Naive thymus-derived CD4-positive, alpha-beta T cell (primary cell): ENCODE results near the gene NGF. TPM values are rescaled to one million over a fixed set of nuclear protein-coding genes. Genes with fewer than 3 reads are reported as not detected.

ENCODE experiments used
- ATAC-seq: fragments of 150-1000 bp; cut with Tn5 transposase; 2 replicates; pipeline ENCODE4 v1.10.0; 2021; ENCODE audit warnings: mild to moderate bottlenecking, moderate library complexity
- CTCF ChIA-PET: fragments of 350-600 bp; sonication (Branson Sonifier 250); formaldehyde crosslinking; loops from one replicate; lab custom pipeline; 2021; ENCODE audit warnings: antibody characterized with exemption; lab: Charles Lee
- POLR2A ChIA-PET: fragments of 350-600 bp; sonication (Branson Sonifier 250); formaldehyde crosslinking; loops from one replicate; lab custom pipeline; 2021; ENCODE audit warnings: antibody characterized with exemption, inconsistent platforms; lab: Charles Lee
- DNase-seq, 9 donors: peaks; one replicate each; pipeline versions ENCODE4 v3.0.0 to v3.0.0-alpha.2; 2020 to 2022; ENCODE audit warnings: mixed read lengths in 1 of 9
- H3K27ac ChIP-seq: one replicate; pipeline ENCODE4 v1.7.0; 2013; ENCODE audit warnings: mild to moderate bottlenecking, low read depth, low read length, moderate library complexity
- H3K27me3 ChIP-seq, 2 donors: one replicate each; pipeline ENCODE4 v1.7.0; 2013; ENCODE audit warnings: low read length in 2 of 2, mild to moderate bottlenecking in 2 of 2, moderate library complexity in 2 of 2; ENCODE audit not compliant: control insufficient read depth in 2 of 2, insufficient read depth in 2 of 2
- H3K36me3 ChIP-seq, 3 experiments: 1 replicate in 2 of 3; 2 replicates in 1 of 3; pipeline ENCODE4 v1.7.0; 2013; ENCODE audit warnings: low read length in 3 of 3, mild to moderate bottlenecking in 3 of 3, moderate library complexity in 1 of 3; ENCODE audit not compliant: insufficient read depth in 3 of 3, control insufficient read depth in 2 of 3
- H3K4me1 ChIP-seq, 2 donors: one replicate each; pipeline ENCODE4 v1.7.0; 2013; ENCODE audit warnings: low read length in 2 of 2, mild to moderate bottlenecking in 2 of 2, moderate library complexity in 1 of 2; ENCODE audit not compliant: control insufficient read depth in 2 of 2, insufficient read depth in 2 of 2
- H3K4me3 ChIP-seq: 2 replicates; pipeline ENCODE4 v1.7.0; 2013; ENCODE audit warnings: mild to moderate bottlenecking, low read length
- H3K9me3 ChIP-seq, 3 experiments: 1 replicate in 2 of 3; 2 replicates in 1 of 3; pipeline ENCODE4 v1.7.0; 2013; ENCODE audit warnings: low read length in 3 of 3; ENCODE audit not compliant: control insufficient read depth in 2 of 3
- H3K27ac Mint-ChIP-seq, 9 donors: one replicate each; pipeline ENCODE4 v1.8.0; 2020 to 2022; ENCODE audit warnings: mixed read lengths in 9 of 9, mild to moderate bottlenecking in 8 of 9, moderate library complexity in 5 of 9, inconsistent platforms in 2 of 9
- H3K27me3 Mint-ChIP-seq, 5 donors: one replicate each; pipeline ENCODE4 v1.8.0; 2021 to 2022; ENCODE audit warnings: mixed read lengths in 5 of 5, mild to moderate bottlenecking in 1 of 5
- H3K36me3 Mint-ChIP-seq, 5 donors: one replicate each; pipeline ENCODE4 v1.8.0; 2020 to 2022; ENCODE audit warnings: mixed read lengths in 5 of 5, mild to moderate bottlenecking in 3 of 5, inconsistent platforms in 1 of 5
- H3K4me1 Mint-ChIP-seq, 7 donors: one replicate each; pipeline ENCODE4 v1.8.0; 2020 to 2022; ENCODE audit warnings: mixed read lengths in 7 of 7, mild to moderate bottlenecking in 3 of 7, inconsistent platforms in 1 of 7
- H3K4me3 Mint-ChIP-seq, 10 donors: one replicate each; pipeline ENCODE4 v1.8.0; 2020 to 2022; ENCODE audit warnings: mild to moderate bottlenecking in 10 of 10, mixed read lengths in 10 of 10, moderate library complexity in 6 of 10, inconsistent platforms in 2 of 10
- H3K9me3 Mint-ChIP-seq, 11 donors: one replicate each; pipeline ENCODE4 v1.8.0; 2020 to 2022; ENCODE audit warnings: mixed read lengths in 11 of 11, mild to moderate bottlenecking in 4 of 11, inconsistent platforms in 1 of 11, moderate library complexity in 1 of 11
- intact Hi-C, 2 donors: fragments of 100-400 bp; cut with micrococcal nuclease; formaldehyde crosslinking; loops; one replicate each; pipeline ENCODE4 v1.15.1; 2023
- polyA plus RNA-seq, 2 donors: library from polyadenylated mRNA; unstranded; fragments of 300-500 nt; fragmentation: Illumina TruSeq; gene quantifications; one replicate each; pipeline ENCODE4 v1.2.3, GENCODE V29; 2021
- total RNA-seq, 6 experiments: library from RNA in 5 of 6; stranded (reverse) in 5 of 6; gene quantifications; 1 replicate in 5 of 6; 2 replicates in 1 of 6; pipeline ENCODE4 v1.2.3 and lab custom pipeline; 2021 to 2026

Gene NGF
- total and polyA plus RNA-seq, 7 experiments from 2014 or later, result not detected

DNA sequence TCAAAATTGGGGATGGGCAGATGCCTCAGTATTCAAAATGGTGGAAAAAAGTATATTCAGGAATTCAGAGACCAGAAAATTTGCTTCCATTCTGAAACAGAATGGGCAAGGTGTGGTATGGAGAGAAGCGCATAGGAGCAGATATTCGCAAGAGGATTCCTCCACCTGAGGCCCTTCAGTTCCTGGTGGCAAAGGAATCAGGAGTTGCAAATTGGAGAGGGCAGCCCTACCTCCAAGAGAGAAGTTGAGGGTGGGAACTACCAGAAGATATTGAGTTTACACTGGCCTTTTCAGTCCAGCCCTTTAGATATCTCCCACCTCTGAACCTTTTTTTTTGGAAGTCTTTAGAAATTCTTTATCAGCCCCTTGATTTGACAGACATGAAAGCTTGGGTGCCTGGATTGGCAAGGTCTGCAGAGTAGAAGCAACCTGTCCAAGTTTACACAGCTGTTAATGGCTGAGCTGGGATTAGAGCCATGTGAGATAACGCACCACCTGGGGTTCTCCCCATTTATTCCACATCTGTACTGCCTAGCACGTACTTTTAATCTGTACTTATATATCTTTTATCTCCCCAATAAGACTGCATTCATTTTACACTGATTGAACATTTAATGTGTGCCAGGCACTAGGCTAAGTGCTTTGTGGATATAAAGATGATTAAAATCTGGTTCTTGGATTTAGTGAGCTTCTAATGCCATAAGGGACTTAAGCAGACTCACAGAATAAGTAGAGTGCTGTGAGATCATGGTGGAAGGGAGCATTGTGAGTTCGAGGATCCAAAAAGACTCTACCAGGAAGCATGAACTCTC, 99.5 kb downstream of the NGF start:
- H3K9me3 ChIP-seq, result no peaks in the 10 kb centered on the region
- H3K4me3 Mint-ChIP-seq, result no peak overlapping the region
- DNase-seq, result no peak
- H3K4me1 ChIP-seq, result no peaks in the 10 kb centered on the region
- intact Hi-C loops, result no loop called here
- CTCF ChIA-PET, result no interaction called here
- H3K27me3 ChIP-seq, result no peaks in the 10 kb centered on the region
- H3K27ac ChIP-seq, result no peak overlapping the region
- peaks cover 0 to 11% (median 0%) of the 10 kb centered on the region in 11 donors for H3K9me3 Mint-ChIP-seq
- no peaks in the 10 kb centered on the region for H3K36me3 ChIP-seq
- H3K4me1 Mint-ChIP-seq, result no peaks in the 10 kb centered on the region
- no peak overlapping the region for H3K4me3 ChIP-seq
- no peak overlapping the region for H3K27ac Mint-ChIP-seq
- POLR2A ChIA-PET, result no interaction called here
- H3K27me3 Mint-ChIP-seq, result peaks cover 9 to 37% (median 29%) of the 10 kb centered on the region in 5 donors
- no peak for ATAC-seq
- H3K36me3 Mint-ChIP-seq, result no peaks in the 10 kb centered on the region

DNA sequence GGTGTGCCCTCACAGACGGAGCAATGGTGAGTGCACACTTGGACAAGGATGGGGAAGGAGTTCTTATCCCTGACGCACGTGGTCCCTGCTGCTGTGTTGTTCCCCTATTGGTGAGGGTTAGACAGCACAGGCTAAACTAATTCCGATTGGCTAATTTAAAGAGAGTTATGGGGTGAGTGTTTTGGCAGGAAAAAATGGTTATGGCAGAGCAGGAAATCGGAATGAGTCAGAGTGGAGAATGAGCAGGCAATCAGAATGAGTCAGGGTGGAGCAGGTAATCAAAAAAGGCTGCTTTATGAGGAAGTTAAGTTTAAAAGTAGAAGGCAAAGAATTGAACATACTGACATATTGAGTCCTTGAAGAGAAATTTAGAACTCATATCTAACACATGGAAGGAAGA, 100.5 kb downstream of the NGF start:
- Mint-ChIP-seq H3K9me3 (peaks cover 0 to 2% (median 0%) of the 10 kb centered on the region in 11 donors), H3K4me3 (no peak overlapping the region), H3K36me3 (no peaks in the 10 kb centered on the region), H3K4me1 (no peaks in the 10 kb centered on the region), H3K27me3 (peaks cover 3 to 29% (median 23%) of the 10 kb centered on the region in 5 donors), H3K27ac (no peak overlapping the region)
- no peaks in the 10 kb centered on the region for H3K36me3 ChIP-seq
- DNase-seq (no peak), ATAC-seq (no peak)
- ChIA-PET POLR2A (no interaction called here), CTCF (no interaction called here)
- no peaks in the 10 kb centered on the region for H3K9me3 ChIP-seq
- H3K4me3 ChIP-seq, result no peak overlapping the region
- H3K27me3 ChIP-seq, result no peaks in the 10 kb centered on the region
- no peak overlapping the region for H3K27ac ChIP-seq
- intact Hi-C loops, result no loop called here
- no peaks in the 10 kb centered on the region for H3K4me1 ChIP-seq

DNA sequence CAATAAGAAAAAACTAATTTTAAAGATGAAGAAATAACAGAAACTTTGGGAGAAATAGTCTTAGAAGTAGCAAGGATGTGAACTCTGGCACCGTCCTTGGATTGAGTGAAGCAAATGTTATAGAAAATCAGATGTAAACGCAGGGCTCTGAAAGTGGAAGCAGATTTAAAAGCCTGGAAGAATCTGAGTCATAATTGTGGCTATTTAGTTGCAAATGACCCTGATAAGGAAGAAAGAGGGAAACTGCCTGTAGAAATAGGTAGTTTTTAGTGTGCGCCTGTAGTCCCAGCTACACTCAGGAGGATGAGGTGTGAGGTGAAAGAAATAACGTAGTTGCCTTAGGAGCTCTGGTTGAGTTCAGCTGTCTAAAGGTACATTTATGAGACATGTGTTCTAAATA, 101.0 kb downstream of the NGF start:
- H3K27me3 Mint-ChIP-seq, result peaks cover 3 to 25% (median 19%) of the 10 kb centered on the region in 5 donors
- DNase-seq (no peak), ATAC-seq (no peak)
- no peaks in the 10 kb centered on the region for H3K36me3 ChIP-seq
- H3K27me3 ChIP-seq, result no peaks in the 10 kb centered on the region
- ChIA-PET POLR2A (no interaction called here), CTCF (no interaction called here)
- H3K27ac ChIP-seq, result no peak overlapping the region
- H3K4me1 Mint-ChIP-seq, result no peaks in the 10 kb centered on the region
- peaks cover 0 to 2% (median 0%) of the 10 kb centered on the region in 11 donors for H3K9me3 Mint-ChIP-seq
- H3K4me1 ChIP-seq, result no peaks in the 10 kb centered on the region
- no peak overlapping the region for H3K27ac Mint-ChIP-seq
- no peaks in the 10 kb centered on the region for H3K9me3 ChIP-seq
- no peaks in the 10 kb centered on the region for H3K36me3 Mint-ChIP-seq
- no peak overlapping the region for H3K4me3 ChIP-seq
- H3K4me3 Mint-ChIP-seq, result no peak overlapping the region
- intact Hi-C loops, result no loop called here

Other genes with a start within 250 kb of the NGF start
- gene TSPAN2, start 248.7 kb downstream of the NGF start, total RNA-seq, result 10 to 100 TPM in 1 of 5 experiments, 1 to 10 TPM in 2, under 1 TPM in 1, not detected in 1; 0.30 to 12.0 (median 2.9) TPM
- 1 to 10 TPM; 4.2 to 4.9 TPM for gene TSPAN2, start 248.7 kb downstream of the NGF start, polyA plus RNA-seq